Stimulated activated CD8-positive, alpha-beta memory T cell treated with anti-CD3 and anti-CD28 coated beads, Interleukin-15, amount 100 ng/mL, for 48 hours (primary cell): ENCODE measurements around the gene ANAPC16.
"Not testable (repeated sequence)": the region's sequence is repeated elsewhere in the genome, so short reads cannot be mapped to it uniquely, and the experiment has no call there.

Source experiments
- DNase-seq, 2 donors: peaks; one replicate each; pipeline ENCODE4 v3.0.0-alpha.2; 2020; ENCODE audit warnings: low read depth in 2 of 2

ANAPC16 gene

DNA sequence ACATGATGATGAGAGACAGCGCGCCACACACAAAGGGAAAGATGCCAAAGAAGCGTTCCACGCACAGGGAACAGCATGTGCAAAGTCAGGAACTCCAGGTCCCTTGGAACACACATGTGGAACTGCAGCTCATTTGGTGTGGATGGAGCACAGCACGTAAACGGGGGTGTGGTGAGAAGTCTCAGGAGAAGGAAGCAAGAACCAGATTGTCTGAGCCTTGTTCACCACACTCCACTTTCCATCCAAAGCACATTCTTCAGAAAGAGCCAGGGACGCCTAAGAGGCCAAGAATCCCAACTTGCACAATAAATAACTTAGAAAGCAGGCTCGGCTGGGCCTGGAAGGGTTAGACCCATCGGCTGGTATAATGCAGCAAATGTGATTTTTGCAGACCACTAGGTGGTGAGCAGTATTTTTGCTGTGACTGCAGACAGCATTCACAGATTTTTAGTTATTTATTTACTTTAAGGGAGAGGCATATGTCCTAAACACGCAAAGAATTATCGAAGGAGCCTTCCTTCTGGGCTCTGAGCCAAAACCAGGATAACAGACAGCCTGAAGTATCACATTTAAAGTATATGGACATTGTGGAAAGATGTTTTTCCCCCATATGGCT, 28.1 kb downstream of the ANAPC16 start:
- DNase-seq = no peak

DNA sequence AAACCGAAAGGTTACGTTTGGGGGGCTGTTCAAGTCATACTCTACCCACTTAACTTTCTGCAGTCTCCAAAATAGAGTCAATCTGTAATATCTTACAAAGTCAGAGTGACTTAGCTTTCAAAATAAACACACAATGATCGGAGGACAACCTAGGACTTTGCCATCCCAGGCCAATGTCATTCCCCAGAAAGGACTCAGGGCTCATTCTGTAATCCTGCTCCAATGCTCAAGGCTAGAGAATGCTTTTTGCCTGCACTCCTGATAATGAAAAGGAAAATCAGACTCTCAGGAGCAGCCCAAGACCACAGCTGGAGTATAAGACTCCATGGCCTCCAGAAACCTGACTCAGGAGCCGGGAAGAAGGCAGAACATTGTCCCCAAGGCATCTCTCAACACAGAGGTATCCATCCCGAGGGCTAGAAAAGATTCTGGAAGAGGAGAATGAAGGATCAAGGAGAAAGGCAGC, 28.8 kb downstream of the ANAPC16 start:
- no peak for DNase-seq

DNA sequence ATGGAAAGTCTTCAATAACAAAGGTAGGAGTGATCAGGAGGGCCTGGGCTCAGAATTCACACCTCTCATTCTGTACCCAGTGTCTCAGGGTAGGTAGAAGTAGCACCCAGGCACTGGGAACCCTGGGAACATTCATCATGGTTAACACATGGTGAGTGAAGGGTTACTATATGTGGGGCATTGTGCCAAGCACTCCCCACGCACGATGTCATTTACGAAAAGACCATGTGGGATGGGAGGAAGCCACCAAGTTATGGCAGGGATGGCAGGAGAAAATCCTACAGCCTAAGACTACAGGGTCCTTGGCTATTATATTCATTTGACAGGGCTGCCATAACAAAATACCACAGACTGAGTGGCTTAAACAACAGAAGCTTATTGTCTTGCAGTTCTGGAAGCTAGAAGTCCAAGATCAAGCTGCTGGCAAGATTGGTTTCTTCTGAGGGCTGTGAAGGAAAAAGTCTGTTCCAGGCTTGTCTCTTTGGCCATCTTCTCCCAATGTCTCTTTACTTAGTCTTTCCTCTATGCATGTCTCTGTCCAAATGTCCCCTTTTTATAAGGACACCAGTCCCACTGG, 30.2 kb downstream of the ANAPC16 start:
- DNase-seq = no peak

DNA sequence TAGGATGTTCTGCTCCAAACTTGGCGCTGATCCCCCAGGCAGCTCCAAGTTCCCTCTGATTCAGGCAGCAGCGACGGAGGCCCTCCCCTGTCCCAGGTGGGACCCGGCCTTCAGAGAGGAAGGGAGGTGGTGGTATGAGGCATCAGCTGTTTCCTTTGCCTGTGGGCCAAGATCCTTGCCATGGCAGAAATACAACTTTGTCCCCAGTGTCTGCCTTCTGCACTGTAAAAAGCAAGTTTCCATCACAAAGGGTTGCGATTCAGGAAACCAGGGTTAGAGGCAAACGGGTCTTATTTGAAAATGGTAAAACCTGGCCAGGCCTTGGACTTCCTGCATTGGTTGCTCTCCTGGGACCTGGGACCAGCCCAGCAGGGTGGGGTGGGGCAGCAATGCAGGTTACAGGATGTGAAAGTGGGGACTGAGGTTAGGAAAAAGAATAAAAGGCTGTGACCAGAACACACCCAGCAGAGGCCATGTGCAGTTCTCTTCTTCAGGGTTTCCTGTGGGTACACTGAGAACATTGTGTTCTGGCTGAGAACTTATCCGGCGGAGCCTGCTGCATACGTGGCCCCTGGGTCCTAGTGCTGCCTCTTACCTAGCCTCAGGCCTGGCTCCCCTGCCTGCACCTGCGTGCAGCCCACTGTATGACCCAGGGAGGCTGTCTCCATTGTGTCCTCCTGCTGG, 32.8 kb downstream of the ANAPC16 start:
- peak; percentile 55 to 57 for DNase-seq

DNA sequence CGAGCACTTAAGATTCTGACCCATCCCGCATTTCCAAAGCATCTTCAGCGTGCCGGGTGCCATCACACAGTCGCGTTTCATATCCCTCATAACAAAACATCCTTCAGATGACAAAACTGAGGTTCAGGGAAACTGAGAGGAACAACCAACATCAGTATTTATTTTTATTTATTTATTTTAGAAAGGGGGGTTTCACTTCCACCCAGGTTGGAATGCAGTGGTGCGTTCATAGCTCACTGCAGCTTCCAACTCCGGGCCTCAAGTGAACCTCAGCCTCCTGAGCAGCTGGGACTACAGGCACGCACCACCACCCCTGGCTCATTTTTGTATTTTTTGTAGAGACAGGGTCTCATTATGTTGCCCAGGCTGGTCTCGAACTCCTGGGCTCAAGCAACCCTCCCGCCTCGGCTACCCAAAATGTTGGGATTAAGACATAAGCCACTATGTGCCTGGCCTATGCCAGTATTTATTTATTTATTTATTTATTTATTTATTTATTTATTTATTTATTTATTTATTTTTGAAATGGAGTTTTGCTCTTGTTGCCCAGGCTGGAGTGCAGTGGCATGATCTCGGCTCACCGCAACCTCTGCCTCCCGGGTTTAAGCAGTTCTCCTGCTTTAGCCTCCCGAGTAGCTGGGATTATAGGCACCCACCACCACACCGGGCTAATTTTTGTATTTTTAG, 33.5 kb downstream of the ANAPC16 start:
- DNase-seq = not testable (repeated sequence)

DNA sequence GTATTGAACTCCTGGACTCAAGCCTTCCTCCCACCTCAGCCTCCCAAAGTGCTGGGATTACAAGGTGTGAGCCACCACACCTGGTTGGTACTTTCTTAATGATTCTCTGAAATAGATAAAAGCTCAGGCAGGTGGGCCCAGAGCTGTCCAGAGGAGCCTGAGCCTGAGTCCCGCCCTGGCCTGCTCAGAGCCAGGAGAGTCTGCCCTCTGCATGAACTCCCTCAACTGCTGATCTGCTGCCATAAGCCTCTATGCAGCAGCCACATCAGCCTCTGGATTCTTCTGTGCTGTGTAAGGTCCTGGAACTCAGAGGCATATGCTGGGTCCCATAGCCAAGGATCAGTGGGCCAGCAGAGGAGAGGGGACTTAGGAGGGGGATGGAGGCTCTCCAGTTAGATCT, 34.9 kb downstream of the ANAPC16 start:
- no peak for DNase-seq

DNA sequence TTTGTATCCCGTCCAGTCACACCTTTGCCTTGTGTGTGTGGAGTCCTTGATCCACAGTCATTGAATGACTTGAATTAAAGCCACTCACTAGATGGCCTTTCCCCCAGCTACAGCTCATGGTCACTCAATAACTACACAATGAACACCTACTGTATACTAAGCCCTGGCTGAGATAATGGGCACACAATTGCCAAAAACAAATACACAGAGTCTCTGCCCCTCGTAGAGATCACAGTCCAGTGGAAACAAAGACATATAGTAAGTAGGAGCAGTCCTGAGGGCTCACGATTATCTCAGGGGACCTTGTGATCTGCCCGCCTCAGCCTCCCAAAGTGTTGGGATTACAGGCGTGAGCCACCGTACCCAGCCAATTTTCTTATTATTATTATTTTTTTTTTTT, 35.8 kb downstream of the ANAPC16 start:
- no peak for DNase-seq

DNA sequence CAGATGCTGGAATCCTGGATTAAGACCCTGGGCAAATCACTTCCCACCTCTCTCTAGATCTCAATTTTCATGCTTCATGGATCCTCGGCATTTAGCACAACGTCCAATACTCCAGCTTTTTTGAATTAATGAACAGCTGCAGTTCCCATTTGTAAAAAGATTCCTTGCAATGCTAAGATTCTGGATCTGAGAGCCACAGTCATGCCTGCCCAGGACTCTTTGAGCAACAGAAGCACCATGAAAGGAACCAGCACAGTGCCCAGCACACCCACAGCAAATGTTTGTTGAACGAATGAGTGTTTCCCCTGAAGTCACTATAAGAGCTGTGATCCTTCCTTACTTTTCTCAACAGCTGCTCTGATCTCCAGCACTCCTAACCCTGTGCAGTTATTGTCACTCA, 37.2 kb downstream of the ANAPC16 start:
- no peak for DNase-seq

DNA sequence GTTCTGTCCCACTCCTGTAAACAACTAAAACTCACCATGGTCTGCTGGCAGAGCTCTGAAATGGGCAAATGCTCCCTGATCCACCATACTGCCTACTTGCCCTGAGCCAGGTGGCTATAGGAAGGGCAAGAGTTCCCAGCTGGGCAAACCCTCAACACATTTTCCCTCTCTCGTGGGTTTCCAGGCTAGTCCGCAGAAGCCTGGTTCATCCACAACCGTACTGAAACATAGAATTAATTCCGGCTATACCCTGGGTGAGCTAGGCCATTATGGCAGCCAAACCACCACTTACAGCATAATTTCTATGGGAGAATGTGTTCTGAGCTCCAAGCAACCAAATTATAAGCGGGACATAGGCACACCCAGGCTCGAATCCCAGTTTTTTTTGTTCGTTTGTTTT, 37.8 kb downstream of the ANAPC16 start:
- no peak for DNase-seq

DNA sequence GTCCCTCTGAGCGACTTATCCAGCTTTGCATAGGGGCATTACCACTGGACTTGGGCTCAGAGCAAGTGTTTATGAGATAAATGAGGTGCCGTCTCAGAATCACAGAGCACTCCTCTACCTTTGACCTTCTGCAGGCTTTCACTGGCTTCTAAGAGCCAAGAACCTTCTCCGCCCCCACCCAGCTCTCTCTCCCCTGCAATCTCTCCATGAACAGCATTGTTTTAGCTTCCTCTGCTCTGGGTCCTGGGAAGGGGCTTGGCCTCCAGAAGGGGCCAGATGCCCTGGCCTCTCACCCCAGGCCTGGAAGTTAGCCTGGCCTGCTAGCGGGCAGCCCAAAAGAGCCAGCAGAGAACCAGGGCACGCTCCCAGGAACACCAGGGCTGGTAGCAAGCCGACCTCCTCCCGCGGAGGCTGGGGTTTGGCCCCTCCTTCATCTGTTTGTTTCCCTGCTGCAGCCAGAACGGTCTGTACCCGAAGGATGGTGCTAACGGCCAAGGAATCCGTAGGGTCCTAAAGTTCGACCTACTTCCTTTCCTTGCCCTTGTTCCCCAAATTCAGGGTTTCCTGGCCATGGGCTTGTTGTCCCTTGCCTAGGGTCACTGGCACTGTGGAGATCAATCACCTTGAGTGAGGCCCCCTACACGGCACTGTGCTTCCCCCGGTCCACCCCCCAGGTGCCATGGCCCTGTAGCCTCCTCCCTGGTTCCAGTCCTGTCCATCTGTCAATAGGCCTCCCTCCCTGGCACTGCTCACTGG, 39.2 kb downstream of the ANAPC16 start:
- DNase-seq = no peak

DNA sequence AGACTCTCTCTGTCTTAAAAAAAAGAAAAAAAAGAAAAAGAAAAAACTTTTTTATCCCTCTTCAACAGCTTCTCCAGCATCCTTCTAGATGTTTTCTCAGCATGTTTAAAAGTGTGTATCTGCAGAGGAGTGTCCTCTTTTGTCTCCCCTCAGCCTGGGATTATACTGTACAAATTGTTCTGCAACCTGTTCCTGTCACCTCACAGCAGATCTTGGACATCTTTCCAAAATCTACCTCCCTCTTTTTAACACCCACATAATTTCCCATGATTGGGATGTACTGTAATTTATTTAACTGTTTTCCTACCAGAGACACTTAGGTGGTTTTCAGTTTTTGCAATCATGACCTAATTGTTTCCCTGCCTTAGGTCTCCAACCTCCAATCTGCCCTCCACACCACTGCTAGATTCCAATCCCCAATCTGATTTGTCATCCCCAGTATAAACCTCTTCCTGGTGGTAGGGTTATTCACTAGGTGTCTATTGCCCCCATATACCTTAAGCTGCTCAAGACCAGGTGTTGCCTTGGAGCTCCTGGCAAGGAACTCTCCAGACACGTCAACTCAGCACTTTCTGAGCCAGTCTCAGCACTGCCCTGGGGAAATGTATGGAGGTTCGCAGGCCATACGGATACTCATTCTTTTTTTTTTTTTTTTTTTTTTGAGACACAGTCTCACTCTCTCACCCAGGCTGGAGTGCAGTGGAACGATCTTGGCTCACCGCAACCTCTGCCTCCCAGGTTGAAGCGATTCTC, 40.3 kb downstream of the ANAPC16 start:
- DNase-seq = no peak

DNA sequence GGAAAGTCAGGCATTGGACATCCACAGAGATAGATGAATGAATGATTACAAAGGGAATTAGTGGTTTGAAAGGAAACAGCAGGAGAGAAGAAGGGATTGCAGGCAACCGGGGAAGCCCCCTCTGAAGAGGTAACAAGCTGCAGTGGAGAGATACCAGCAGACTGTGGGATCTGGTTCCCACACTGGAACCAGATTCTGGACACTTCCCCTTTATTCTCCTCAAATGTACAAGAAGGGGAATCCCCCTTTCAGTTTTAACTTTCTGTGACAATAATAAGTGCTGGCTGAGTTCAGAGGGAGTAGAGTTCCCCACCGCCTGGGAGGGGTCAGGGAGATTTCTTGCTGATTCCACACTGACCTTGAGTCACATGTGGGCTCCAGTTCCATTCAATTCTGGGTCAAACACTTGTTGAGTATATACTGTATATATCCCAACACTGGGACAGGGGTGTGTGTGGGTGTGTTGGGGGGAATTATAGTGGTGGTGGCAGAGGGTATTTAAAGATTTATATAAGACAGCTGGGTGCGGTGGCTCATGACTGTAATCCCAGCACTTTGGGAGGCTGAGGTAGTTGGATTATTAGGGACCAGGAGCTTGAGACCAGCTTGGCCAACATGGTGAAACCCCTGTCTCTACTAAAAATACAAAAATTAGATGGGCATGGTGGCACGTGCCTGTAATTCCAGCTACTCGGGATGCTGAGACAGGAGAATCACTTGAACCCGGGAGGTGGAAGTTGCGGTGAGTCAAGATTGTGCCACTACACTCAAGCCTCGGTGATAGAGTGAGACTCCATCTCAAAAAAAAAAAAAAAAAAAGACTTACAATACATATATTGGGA, 41.5 kb downstream of the ANAPC16 start:
- DNase-seq = no peak

DNA sequence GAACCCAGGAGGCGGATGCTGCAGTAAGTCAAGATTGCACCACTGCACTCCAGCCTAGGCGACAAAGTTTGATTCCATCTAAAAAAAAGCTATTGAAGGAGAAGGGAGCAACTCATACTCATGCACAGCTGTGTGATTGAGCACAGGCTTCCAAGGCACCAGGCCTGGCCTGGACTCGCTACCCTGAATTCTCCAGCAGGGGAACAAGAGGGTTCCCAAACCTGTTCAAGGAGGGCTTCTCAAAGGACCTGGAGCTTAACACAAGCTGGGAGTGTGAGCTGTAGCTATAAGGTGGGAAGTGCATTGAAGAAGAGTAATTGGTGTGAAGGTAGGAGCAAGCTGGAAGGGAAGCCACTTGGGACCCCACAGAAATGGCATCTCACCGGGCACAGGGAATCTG, 42.8 kb downstream of the ANAPC16 start:
- DNase-seq = no peak

DNA sequence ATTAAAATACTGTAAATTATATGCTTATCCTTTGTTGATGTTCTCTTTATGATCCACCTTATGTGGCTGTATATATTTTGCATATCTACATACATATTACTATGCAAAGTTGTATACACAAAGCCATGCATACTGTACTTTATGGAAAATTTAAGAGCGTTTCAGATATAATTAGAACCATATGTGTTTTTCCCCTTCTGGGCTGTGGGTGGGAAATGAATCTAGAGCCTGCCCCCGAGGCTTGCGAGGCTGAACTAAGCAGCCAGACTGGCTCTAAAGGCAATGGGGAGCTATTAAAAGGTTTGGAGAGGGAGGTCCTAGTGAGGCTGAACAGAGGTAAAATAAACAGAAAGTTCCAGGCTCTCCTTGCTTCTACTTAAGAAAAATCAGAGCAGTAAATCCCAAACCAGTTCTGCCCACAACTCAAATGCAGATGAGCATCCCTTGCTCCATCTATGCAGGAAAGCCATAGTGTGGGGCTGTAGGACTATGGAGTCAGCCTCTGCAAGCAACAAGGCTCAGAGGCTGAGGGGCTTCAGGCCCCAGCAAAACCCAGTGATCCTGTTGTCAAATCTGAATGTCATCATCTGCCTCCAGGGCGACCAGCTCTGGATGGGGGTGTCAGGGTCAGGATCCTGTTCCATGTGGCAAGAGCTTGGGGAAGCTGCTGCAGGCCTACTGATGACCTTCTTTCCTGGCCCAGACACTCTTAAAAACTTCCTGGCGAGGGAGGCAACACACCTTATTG, 43.9 kb downstream of the ANAPC16 start:
- no peak for DNase-seq

DNA sequence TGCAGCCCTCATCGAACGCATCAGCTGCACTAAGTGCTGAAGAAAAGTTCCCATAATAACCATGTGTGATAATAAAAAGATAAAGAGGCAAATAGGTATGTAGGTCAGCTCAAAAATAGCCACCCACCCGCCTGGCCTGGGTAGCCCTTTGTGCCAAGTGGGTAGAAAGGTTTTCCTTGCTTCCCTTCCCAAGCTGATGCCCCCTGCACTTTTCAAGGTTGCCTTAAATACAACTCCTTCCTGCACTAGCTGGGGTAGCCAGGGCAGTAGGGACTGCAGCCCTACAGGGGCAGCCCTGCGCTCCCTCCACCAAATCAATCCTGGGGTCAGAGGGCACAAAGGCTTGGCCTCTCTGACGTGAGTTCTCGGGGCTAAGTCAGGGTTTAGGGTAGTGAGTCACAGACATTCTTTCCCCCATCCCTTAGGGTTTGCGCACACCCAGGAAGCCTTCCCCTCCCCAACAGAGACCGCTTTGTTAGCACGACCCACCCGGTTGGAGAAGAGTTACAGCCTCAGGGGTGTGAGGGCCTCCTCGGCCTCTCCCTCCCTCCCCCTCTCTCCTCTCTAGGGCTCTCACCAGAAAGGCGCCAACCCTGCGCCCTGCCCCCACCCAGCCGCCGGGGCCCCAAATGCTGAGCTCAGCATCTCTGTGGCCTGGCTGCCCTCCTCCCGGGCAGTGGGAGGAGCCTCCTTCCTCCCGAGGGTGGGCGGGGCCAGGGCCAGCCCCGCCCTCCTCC, 44.6 kb downstream of the ANAPC16 start:
- DNase-seq = peak; percentile 89 to 91

DNA sequence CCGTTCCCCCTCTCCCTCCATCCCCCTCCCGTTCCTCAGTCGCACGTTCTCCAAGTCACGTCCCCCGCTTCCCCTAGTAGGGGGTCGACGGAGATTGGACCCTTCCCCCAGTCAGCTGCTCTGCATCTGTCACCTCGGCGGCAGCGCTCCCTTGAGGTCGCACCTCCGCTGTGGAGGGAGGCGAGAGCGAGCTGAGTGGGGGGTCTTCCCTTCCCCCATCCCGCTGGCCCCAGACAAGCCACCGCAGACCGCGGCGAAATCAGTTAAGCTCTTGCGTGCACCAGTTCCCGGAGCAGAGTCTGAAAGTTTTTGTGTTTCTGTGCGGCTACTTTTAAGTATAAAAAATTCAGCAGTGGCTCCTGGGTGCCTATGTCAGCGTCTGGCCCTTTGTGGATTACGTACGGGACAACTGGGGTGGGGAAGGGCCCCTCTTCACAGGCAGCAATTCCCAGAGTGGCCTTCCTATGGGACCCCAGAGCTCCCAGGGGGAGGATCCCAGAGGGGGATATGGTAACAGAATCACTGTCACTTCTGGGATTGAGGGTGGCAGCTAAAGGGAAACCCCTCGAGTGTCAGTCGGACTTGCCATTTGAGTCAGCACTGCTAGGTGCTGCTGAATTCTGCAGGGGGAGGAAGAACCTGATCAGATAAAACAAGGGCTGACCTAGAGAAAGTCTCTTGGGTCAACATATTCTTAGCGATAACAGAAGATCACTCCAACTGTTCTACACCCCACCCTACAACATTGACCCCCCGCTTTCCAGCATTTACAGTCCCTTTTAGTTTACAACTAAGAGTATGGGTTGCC, 45.4 kb downstream of the ANAPC16 start:
- DNase-seq = peak; percentile 67 to 70

DNA sequence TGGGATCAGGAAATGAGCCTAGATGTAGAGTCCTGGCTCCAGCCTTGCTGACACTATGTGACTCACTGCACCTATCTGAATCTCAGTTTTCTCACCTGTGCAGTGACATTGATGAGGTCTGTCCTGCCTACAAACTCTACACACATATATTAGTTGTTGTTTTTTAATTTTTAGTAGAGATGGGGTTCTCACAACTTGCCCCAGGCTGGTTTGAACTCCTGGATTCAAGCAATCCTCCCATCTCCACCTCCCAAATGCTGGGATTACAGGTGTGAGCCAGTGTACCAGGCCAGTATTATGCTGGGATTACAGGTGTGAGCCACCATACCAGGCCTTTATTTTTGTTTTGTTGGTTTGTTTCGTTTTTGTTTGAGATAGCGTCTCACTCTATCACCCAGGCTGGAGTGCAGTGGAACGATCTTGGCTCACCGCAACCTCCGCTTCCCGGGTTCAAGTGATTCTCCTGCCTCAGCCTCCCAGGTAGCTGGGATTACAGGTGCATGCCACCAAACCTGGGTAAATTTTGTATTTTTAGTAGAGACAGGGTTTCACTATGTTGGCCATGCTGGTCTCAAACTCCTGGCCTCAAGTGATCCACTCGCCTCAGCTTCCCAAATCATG, 46.1 kb downstream of the ANAPC16 start:
- no peak for DNase-seq
